Measurements from ENCODE around the gene INSM1.

DNA sequence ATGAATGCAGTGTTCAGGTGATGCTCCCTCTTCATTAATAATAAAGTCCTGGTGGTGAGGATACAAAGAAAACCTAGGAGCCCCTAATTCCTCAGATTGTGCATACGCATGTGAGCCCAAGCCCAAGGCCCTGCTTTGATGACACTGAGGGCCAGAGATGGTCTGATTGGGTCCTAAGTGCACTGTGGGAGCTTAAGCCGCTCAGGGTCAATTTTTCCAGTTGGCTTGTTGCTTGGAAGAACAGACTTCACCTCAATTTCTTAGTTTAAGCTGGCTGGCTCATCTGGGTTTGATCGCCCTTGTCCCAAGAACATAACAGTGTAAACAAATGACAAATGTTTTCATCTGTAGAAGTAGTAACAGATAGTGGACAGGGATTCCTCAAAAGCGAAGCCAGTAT, 41.4 kb downstream of the INSM1 start:
- TF ChIP-seq, protein P1, sequence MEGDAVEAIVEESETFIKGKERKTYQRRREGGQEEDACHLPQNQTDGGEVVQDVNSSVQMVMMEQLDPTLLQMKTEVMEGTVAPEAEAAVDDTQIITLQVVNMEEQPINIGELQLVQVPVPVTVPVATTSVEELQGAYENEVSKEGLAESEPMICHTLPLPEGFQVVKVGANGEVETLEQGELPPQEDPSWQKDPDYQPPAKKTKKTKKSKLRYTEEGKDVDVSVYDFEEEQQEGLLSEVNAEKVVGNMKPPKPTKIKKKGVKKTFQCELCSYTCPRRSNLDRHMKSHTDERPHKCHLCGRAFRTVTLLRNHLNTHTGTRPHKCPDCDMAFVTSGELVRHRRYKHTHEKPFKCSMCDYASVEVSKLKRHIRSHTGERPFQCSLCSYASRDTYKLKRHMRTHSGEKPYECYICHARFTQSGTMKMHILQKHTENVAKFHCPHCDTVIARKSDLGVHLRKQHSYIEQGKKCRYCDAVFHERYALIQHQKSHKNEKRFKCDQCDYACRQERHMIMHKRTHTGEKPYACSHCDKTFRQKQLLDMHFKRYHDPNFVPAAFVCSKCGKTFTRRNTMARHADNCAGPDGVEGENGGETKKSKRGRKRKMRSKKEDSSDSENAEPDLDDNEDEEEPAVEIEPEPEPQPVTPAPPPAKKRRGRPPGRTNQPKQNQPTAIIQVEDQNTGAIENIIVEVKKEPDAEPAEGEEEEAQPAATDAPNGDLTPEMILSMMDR (IDR thresholded peaks at IDR 0.05), result no peak
- no peak for TF ChIP-seq POLR2A (IDR thresholded peaks at IDR 0.05)
